PC-9 (cell line): ENCODE data around the gene CTBP2.
A peak's percentile ranks its signal among the peaks of the same experiment; 100 is the strongest.

Source experiments
- EZH2 ChIP-seq: fragments of 200-600 bp; sonication (generic); IDR thresholded peaks from 2 replicates; pipeline ENCODE4 v1.8.0; 2017; ENCODE audit warnings: antibody characterized with exemption, low read depth
- TF ChIP-seq, protein P1 (sequence below): fragments of 200-600 bp; sonication (generic); conservative IDR thresholded peaks from 2 replicates; pipeline ENCODE4 v1.6.1; 2017; ENCODE audit warnings: mixed run types, antibody characterized with exemption, mild to moderate bottlenecking, moderate library complexity

DNA sequence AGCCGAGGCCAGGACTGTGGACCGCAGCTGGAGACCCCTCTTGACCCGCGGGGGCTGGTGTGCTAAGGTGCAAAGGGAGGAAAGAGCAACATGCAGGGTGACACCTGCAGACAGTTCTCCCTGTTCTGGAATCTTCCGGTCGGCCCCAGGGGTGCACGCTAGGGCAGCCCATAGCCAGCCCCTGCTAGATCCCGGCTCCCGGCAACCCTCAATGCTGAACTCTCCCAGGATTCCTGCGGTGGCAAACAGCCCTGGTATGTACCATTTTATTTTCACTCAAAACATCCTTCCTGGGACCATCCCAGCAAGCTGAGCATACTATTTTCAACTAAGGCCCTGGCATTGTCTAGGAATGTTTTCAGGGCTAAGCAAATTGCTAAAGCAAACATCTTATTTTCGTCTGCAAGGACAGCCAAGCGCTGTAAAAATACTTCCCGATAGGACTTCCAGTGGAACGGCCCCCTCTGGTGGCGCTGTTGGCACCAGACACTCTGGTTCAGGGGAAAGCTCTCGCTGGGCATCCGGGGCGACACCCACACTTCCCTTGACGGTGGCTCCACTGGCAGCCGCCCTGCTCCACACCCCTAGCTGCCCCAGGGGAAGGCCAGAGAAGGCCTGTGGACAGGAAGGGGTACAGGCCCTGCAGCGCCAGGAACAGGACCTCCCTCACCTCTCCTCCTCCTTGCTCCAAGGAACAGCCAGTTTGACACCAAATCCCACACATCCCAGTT lies 99.4 kb downstream of the CTBP2 start:
- TF ChIP-seq EZH2: no peak
- TF ChIP-seq, protein P1, sequence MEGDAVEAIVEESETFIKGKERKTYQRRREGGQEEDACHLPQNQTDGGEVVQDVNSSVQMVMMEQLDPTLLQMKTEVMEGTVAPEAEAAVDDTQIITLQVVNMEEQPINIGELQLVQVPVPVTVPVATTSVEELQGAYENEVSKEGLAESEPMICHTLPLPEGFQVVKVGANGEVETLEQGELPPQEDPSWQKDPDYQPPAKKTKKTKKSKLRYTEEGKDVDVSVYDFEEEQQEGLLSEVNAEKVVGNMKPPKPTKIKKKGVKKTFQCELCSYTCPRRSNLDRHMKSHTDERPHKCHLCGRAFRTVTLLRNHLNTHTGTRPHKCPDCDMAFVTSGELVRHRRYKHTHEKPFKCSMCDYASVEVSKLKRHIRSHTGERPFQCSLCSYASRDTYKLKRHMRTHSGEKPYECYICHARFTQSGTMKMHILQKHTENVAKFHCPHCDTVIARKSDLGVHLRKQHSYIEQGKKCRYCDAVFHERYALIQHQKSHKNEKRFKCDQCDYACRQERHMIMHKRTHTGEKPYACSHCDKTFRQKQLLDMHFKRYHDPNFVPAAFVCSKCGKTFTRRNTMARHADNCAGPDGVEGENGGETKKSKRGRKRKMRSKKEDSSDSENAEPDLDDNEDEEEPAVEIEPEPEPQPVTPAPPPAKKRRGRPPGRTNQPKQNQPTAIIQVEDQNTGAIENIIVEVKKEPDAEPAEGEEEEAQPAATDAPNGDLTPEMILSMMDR: peak; percentile 53
